GM12872 (cell line): ENCODE data around the gene TNNC1.
A peak's percentile ranks its signal among the peaks of the same experiment; 100 is the strongest.

ENCODE experiments used
- TF ChIP-seq, protein P1 (sequence below): IDR thresholded peaks from 3 replicates; pipeline ENCODE4 v1.5.1; 2011; ENCODE audit warnings: low read depth, mild to moderate bottlenecking, low read length, moderate library complexity; ENCODE audit not compliant: insufficient read depth

The TNNC1 gene

DNA sequence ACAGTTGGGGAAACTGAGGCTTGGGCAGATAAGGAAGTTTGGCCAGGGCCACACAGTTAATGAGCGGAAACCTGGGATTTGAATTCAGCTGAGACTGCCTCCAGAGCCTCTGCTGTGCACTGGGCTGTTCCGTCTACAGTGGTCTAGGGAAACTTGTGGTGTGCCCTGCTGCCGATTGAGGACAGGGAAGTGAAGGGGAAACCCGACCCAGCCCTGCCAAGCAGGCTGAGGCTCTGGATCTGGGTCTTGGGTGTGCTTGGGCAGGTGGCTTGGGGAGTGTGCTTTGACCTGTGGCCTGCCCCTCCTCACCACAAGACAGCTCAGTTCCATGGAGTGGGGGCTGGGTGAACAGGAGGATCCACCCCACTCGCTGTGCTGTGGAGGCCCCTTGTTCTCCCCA lies 19.2 kb upstream of the TNNC1 start:
- TF ChIP-seq, protein P1, sequence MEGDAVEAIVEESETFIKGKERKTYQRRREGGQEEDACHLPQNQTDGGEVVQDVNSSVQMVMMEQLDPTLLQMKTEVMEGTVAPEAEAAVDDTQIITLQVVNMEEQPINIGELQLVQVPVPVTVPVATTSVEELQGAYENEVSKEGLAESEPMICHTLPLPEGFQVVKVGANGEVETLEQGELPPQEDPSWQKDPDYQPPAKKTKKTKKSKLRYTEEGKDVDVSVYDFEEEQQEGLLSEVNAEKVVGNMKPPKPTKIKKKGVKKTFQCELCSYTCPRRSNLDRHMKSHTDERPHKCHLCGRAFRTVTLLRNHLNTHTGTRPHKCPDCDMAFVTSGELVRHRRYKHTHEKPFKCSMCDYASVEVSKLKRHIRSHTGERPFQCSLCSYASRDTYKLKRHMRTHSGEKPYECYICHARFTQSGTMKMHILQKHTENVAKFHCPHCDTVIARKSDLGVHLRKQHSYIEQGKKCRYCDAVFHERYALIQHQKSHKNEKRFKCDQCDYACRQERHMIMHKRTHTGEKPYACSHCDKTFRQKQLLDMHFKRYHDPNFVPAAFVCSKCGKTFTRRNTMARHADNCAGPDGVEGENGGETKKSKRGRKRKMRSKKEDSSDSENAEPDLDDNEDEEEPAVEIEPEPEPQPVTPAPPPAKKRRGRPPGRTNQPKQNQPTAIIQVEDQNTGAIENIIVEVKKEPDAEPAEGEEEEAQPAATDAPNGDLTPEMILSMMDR = no peak

- TF ChIP-seq, protein P1 = no peak
Measured at GRCh38 chr3:52472239-52473000, 18.6 kb upstream of the TNNC1 start.

DNA sequence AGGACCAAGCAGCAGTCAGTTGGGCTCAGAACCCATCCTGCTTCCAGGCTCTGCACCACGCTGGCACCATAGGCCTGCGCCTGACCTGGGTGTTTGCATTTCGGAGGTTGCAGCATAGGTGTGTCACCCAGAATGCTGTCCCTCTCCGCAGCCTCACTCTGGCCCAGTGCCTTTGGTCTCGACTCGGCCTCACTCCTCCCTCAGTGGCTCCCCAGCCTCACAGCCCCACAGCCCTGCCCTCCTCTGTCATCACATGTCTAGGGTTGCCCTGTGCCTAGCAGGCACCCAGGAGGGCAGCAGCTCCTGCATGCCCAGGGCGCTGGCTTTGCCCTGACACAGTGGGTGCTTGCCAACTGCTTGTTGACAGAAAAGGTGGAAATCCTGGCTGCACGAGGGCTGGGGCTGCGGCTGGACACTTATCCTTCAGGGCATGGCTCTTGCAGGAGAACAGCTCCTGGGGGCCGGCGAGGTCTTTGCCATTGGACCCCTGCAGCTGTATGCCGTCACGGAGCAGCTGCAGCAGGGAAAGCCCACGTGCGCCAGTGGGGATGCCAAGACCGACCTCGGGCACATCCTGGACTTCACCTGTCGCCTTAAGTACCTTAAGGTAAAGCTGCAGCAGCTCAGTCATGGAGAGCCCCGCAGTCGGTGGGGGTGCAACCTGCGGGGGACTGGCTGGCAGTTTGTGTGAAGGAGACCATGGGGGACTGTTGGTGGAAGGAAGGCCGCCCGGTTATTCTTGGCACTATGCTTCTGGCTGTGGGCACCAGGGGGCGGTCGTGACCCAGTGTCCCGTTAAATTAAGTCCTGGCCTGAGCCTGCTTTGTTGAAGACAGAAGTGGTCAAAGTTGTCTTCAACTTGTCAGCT lies 17.8 kb upstream of the TNNC1 start:
- TF ChIP-seq, protein P1 = peak; percentile 83

DNA sequence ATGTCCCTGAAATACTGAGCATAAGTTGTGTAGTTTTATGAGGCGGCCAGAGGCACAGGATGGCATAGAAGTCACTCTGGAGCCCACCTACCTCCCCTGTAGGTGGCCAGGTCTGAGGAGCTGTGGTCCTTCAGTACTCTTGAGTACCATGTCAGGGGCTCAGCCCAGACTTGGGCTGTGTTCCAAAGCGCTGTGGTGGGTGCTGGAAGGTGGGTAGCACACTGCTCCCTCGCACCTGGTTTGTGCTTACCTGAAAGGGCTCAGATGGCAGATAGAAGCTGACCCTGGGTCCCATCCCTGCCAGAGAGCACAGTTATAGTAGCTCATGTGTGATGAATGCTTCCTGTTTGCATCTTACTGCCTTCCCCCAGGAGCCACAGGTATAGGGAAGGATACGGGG lies 17.1 kb upstream of the TNNC1 start:
- TF ChIP-seq, protein P1 = no peak

- TF ChIP-seq, protein P1 = no peak
Measured at GRCh38 chr3:52469001-52469400, 15.2 kb upstream of the TNNC1 start.

DNA sequence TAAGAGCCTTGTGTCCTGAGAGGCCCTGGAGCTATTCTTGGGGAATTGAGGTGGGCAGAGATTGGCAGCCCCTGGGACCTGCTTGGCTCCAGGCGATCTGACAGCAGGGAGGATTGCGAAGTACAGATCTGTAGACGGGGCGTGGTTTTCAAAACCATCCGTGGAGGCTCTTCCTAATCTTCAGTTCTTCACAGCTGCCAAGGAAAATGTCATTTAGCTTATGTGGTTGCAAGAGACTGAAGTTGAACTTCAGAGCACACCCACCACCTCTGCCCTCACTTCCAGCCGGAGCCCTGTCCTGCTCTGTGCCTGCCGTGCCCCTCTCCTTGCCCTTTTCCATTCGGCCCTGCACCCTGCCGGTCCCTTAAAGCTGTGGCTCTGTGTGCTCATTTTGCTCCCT lies 14.5 kb upstream of the TNNC1 start:
- TF ChIP-seq, protein P1 = no peak

DNA sequence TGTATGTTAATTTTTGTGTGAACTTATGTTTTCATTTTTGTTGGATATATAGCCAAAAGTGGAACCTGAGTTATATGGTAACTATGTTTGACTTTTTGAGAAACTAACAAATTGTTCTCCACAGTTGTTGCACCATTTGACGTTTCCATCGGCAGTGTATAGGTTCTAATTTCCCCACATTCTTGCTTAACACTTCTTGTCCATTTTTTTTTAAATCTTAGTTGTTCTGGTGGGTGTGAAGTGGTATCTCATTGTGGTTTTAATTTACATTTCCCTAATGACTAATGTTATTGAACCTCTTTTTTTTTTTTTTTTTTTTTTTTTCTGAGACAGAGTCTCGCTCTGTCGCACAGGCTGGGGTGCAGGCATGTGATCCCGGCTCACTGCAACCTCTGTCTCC lies 9.6 kb upstream of the TNNC1 start:
- TF ChIP-seq, protein P1 = no peak
